Astrocyte (in vitro differentiated cells and primary cell): ENCODE data around the gene FOXB2. TPM values are rescaled to one million over a fixed set of nuclear protein-coding genes. Genes with fewer than 3 reads are reported as not detected.

Source experiments
- DNase-seq: peaks from one replicate; pipeline ENCODE4 v3.0.0-alpha.2; 2010; ENCODE audit warnings: low read depth
- FAIRE-seq: peaks from 2 replicates; lab custom pipeline; 2011; peaks lifted over from hg19 to GRCh38; lab: Jason Lieb, UNC
- H2AFZ ChIP-seq: 2 replicates; pipeline ENCODE4 v1.6.0; 2012; ENCODE audit warnings: low read depth, low read length, inconsistent platforms
- H3K27ac ChIP-seq: 2 replicates; pipeline ENCODE4 v1.5.1; 2011; ENCODE audit warnings: low read depth, low read length, inconsistent platforms
- H3K27me3 ChIP-seq: 2 replicates; pipeline ENCODE4 v1.6.0; 2011; ENCODE audit warnings: low read length, inconsistent platforms; ENCODE audit not compliant: insufficient read depth
- H3K36me3 ChIP-seq: 2 replicates; pipeline ENCODE4 v1.5.1; 2011; ENCODE audit warnings: low read length, inconsistent platforms; ENCODE audit not compliant: insufficient read depth
- H3K4me1 ChIP-seq: 2 replicates; pipeline ENCODE4 v1.5.1; 2011; ENCODE audit warnings: low read length, inconsistent platforms; ENCODE audit not compliant: insufficient read depth
- H3K4me2 ChIP-seq: 2 replicates; pipeline ENCODE4 v1.6.0; 2012; ENCODE audit warnings: low read length, inconsistent platforms
- H3K4me3 ChIP-seq: 2 replicates; pipeline ENCODE4 v1.5.1; 2011; ENCODE audit warnings: low read depth, mild to moderate bottlenecking, low read length, inconsistent platforms; ENCODE audit not compliant: insufficient read depth
- H3K79me2 ChIP-seq: 2 replicates; pipeline ENCODE4 v1.6.0; 2012; ENCODE audit warnings: mild to moderate bottlenecking, low read length, inconsistent platforms; ENCODE audit not compliant: insufficient read depth
- H3K9ac ChIP-seq: 2 replicates; pipeline ENCODE4 v1.6.0; 2012; ENCODE audit warnings: mild to moderate bottlenecking, low read length, inconsistent platforms
- H3K9me3 ChIP-seq: 2 replicates; pipeline ENCODE4 v1.5.1; 2012; ENCODE audit warnings: low read depth, mild to moderate bottlenecking, low read length, inconsistent platforms; ENCODE audit not compliant: insufficient read depth
- H4K20me1 ChIP-seq: 2 replicates; pipeline ENCODE4 v1.6.0; 2012; ENCODE audit warnings: low read length, inconsistent platforms; ENCODE audit not compliant: insufficient read depth
- H3K27ac Mint-ChIP-seq: one replicate; pipeline ENCODE4 v1.8.0; 2021; ENCODE audit warnings: mild to moderate bottlenecking, mixed read lengths; ENCODE audit not compliant: unreplicated experiment
- H3K27me3 Mint-ChIP-seq: one replicate; pipeline ENCODE4 v1.8.0; 2021; ENCODE audit warnings: low read depth, mixed read lengths; ENCODE audit not compliant: unreplicated experiment
- H3K36me3 Mint-ChIP-seq: one replicate; pipeline ENCODE4 v1.8.0; 2021; ENCODE audit warnings: low read depth, mixed read lengths; ENCODE audit not compliant: unreplicated experiment
- H3K4me1 Mint-ChIP-seq: one replicate; pipeline ENCODE4 v1.8.0; 2021; ENCODE audit warnings: low read depth, mixed read lengths; ENCODE audit not compliant: unreplicated experiment
- H3K4me3 Mint-ChIP-seq: one replicate; pipeline ENCODE4 v1.8.0; 2021; ENCODE audit warnings: mild to moderate bottlenecking, moderate library complexity, mixed read lengths; ENCODE audit not compliant: unreplicated experiment
- H3K9me3 Mint-ChIP-seq: one replicate; pipeline ENCODE4 v1.8.0; 2021; ENCODE audit warnings: mild to moderate bottlenecking, mixed read lengths; ENCODE audit not compliant: unreplicated experiment
- EZH2 ChIP-seq: IDR thresholded peaks from 2 replicates; pipeline ENCODE4 v1.6.1; 2012; ENCODE audit warnings: mild to moderate bottlenecking, low read length, inconsistent platforms; ENCODE audit not compliant: insufficient read depth
- total RNA-seq: library from RNA; stranded (reverse); gene quantifications from 2 replicates; pipeline ENCODE4 v1.2.1, GENCODE V29; 2021
- TF ChIP-seq, protein P1 (sequence below): IDR thresholded peaks from 2 replicates; pipeline ENCODE4 v1.5.1; 2011; ENCODE audit warnings: low read depth, mild to moderate bottlenecking, inconsistent platforms, low read length, moderate library complexity; ENCODE audit not compliant: insufficient read depth

Gene FOXB2
- total RNA-seq, 1 donor from 2014 or later = not detected

DNA sequence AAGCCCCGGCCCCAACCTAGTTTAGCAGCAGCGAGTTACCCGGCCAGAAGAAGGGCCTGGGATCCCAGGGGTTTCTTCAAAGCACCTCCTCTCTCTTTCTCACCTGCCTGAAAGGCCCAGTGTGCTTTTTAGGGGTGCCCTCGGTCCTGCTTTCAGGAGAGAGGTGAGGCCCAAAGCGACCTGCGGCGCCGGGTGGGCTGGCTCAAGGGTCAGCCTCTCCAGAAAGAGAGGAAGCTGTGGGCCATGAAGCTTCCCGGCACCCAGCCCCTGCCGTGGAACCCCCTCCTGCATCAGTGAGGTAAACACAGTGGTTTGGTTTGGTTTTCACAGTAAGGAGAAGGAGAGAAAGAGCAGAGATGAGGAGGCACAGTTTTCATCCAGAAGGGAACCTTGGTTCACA is 4.3 kb downstream of the FOXB2 start:
- Mint-ChIP-seq H3K27me3 (peaks cover 62% of the 10 kb centered on the region), H3K4me1 (no peaks in the 10 kb centered on the region), H3K36me3 (no peaks in the 10 kb centered on the region), H3K27ac (no peak overlapping the region), H3K4me3 (no peak overlapping the region), H3K9me3 (peaks cover 22% of the 10 kb centered on the region)
- Histone ChIP-seq H4K20me1 (peaks cover 5% of the 10 kb centered on the region), H3K4me2 (no peak overlapping the region), H3K36me3 (no peaks in the 10 kb centered on the region), H3K9ac (no peak overlapping the region), H3K27me3 (peaks cover 72% of the 10 kb centered on the region), H3K4me1 (no peaks in the 10 kb centered on the region), H3K9me3 (peaks cover 5% of the 10 kb centered on the region), H2AFZ (no peak overlapping the region), H3K4me3 (no peak overlapping the region), H3K27ac (no peak overlapping the region), H3K79me2 (no peaks in the 10 kb centered on the region)
- DNase-seq (no peak), FAIRE-seq (no peak)
- no peak for TF ChIP-seq EZH2
- TF ChIP-seq, protein P1, sequence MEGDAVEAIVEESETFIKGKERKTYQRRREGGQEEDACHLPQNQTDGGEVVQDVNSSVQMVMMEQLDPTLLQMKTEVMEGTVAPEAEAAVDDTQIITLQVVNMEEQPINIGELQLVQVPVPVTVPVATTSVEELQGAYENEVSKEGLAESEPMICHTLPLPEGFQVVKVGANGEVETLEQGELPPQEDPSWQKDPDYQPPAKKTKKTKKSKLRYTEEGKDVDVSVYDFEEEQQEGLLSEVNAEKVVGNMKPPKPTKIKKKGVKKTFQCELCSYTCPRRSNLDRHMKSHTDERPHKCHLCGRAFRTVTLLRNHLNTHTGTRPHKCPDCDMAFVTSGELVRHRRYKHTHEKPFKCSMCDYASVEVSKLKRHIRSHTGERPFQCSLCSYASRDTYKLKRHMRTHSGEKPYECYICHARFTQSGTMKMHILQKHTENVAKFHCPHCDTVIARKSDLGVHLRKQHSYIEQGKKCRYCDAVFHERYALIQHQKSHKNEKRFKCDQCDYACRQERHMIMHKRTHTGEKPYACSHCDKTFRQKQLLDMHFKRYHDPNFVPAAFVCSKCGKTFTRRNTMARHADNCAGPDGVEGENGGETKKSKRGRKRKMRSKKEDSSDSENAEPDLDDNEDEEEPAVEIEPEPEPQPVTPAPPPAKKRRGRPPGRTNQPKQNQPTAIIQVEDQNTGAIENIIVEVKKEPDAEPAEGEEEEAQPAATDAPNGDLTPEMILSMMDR = no peak

DNA sequence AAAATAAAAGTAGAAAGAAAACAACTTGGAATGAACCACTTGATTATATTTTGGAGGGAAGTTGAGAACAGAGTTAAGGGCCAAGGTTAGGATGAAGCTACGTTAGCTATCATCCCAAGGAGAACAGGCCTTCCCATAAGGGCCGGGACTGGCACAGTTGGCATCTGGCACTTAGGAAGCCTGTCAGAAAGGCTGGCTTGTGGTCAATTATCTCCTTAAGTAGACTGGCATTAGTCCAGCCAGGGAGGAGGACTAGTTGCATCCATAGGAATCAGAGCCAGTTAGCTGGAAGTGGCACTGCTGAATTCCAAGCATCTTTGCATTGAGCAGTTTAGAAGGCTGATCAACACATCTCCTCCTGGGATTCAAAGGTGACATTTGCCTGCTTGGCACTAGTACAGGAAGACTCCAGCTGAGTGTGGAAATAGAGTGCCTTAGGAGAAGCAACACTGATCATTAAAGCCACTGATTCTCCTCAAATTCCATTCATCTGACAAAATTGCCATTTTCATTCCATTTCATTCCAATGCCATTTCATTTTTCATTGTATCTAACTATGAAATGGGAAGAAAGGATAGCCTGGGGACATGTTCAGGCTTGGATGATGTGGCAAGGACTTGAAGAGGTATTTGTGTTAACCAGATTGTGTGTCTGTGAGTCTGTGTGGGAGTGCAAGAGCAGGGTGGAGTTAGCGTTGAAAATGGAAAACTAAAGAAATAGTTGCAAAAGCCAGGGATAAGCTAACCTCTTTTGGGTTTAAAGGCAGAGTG is 5.5 kb downstream of the FOXB2 start:
- Histone ChIP-seq H3K79me2 (no peaks in the 10 kb centered on the region), H3K9me3 (peaks cover 5% of the 10 kb centered on the region), H3K27ac (no peak overlapping the region), H3K4me3 (no peak overlapping the region), H3K9ac (no peak overlapping the region), H3K27me3 (peaks cover 61% of the 10 kb centered on the region), H3K4me1 (no peaks in the 10 kb centered on the region), H4K20me1 (peaks cover 5% of the 10 kb centered on the region), H2AFZ (no peak overlapping the region), H3K4me2 (no peak overlapping the region), H3K36me3 (no peaks in the 10 kb centered on the region)
- FAIRE-seq (no peak), DNase-seq (no peak)
- Mint-ChIP-seq H3K36me3 (no peaks in the 10 kb centered on the region), H3K9me3 (peaks cover 11% of the 10 kb centered on the region), H3K4me1 (no peaks in the 10 kb centered on the region), H3K27me3 (peaks cover 50% of the 10 kb centered on the region), H3K4me3 (no peak overlapping the region), H3K27ac (no peak overlapping the region)
- TF ChIP-seq, protein P1 = no peak
- no peak for TF ChIP-seq EZH2

DNA sequence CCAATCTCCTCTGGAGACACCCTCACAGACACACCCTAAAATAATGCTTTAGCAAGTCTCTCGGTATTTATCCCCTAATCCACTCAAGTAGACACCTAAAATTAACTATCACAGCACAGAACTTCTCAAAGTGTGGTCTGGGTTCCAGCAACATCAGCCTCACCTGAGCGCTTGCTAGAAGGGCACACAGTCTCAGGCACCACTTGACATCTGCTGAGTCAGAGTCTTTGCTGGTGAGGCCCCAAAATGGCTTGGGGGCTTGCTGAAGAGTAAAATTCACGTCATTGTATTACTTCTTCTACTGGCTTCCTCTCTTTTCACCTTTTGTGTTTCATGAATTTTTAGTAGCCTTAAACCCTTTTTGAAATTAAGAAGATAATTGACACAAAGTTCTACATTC is 9.0 kb downstream of the FOXB2 start:
- TF ChIP-seq EZH2 = no peak
- TF ChIP-seq, protein P1 = no peak
- Histone ChIP-seq H3K36me3 (no peaks in the 10 kb centered on the region), H3K9me3 (no peaks in the 10 kb centered on the region), H3K79me2 (no peaks in the 10 kb centered on the region), H3K4me3 (no peak overlapping the region), H3K9ac (no peak overlapping the region), H3K27me3 (peaks cover 34% of the 10 kb centered on the region), H3K4me2 (no peak overlapping the region), H3K27ac (no peak overlapping the region), H2AFZ (no peak overlapping the region), H3K4me1 (no peaks in the 10 kb centered on the region), H4K20me1 (no peaks in the 10 kb centered on the region)
- FAIRE-seq (no peak), DNase-seq (no peak)
- Mint-ChIP-seq H3K4me3 (no peak overlapping the region), H3K27me3 (peaks cover 44% of the 10 kb centered on the region), H3K9me3 (no peaks in the 10 kb centered on the region), H3K4me1 (no peaks in the 10 kb centered on the region), H3K36me3 (no peaks in the 10 kb centered on the region), H3K27ac (no peak overlapping the region)
